ENCODE results near the gene CACNB1.

CACNB1 gene

DNA sequence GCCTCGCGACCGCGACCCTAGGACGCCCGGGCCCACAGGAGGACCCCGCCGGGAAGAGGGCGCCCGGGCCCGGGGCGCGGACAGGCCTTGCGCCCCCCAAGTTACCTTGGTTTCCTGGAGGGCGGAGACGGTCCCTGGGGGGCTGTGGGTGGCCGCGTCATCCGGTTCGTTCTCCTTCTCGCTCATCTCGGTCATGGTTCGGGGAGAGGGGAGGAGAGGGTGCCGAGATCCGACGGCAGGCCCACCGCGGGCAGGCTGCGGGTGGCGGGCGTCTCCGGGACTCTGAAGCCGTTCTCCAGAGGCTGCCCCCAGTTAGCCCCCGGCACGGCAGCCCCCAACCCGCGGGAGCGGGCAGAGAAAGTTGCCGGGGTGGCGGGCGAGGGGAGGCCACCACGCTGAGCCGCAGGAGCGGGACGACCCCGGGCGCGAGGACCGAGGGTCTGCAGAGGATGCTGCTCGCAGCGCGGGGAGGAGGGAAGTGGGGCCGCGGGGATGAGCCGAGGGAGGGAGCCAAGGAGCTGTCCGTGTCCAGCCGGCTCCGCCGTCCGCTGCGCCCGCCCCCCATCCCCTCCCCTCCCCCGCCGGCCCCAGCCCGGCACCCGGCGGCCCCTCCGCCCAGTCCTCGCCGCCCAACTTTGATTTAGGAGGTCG is 28.0 kb upstream of the CACNB1 start, which contains the start of gene STAC2:
STAC2 (minus strand) TSS at position 638 of the 651 bp plus-strand sequence; CDS start at position 195, 443 bp downstream.
- DNase-seq: no peak

DNA sequence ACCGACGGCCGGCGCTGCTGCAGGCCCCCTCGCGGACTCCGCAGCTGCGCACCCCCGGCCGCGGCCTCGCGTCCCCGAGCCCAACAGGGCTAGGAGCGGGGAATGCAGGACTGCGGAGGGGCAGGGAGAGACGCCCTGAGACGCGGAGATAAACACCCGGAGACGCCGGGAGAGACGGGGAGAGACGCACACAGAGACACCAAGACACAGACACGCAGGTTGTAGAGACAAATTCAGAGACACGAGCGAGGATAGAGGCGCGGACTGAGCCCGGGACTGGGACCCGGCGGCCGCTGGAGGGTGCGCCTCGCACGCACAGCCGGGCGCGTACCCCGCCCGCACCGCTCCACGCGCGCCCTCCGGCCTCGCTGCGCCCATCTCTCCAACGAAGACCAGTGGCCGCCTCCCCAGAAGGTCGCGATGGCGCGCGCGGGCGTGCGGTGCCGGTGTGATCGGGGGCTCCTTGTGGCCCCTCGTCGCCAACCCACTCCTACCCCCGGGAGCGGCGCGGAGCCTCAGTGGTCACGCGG is 27.4 kb upstream of the CACNB1 start:
- no peak for DNase-seq

DNA sequence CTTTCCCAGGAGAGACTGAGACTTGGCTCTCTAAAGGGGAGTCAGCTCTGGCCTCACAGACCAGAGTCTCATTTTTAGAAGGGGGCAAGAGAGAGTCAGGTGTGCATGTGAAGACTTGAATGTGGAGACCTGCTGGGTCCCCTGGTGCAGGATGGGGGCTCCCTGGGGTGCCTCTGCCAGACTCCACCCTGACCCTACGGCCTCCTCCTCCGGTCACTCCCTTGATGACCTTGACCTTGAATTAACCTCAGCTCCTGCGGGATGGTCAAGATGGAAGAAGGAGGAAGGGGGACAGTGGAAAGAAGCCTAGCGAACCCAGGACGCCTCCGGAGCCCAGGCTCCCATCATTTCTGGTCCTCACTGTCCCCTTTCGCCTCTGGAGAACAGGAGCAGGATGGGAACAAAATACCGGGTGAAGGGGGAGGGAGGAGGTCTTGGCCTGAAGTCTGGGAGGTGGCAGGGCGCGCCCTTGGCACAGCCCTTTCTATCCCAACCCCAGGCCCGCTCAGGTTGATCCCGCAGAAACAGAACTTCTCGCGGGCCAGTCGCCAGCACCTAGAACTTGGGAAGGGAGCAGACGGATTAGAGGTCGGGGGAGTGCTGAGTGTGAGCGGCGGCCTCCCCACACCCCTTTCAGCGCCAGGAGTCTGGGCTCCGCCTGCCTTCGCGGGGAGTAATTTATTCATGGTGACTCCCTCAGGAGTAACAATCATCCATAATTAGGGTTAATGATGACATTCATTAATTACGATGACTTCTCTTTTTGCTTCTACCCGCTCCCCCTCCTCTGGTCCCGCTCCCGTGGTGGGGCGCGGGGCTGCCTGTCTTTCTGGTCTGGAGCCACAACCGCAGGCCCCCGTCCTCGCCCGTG is 26.7 kb upstream of the CACNB1 start:
- DNase-seq: no peak

DNA sequence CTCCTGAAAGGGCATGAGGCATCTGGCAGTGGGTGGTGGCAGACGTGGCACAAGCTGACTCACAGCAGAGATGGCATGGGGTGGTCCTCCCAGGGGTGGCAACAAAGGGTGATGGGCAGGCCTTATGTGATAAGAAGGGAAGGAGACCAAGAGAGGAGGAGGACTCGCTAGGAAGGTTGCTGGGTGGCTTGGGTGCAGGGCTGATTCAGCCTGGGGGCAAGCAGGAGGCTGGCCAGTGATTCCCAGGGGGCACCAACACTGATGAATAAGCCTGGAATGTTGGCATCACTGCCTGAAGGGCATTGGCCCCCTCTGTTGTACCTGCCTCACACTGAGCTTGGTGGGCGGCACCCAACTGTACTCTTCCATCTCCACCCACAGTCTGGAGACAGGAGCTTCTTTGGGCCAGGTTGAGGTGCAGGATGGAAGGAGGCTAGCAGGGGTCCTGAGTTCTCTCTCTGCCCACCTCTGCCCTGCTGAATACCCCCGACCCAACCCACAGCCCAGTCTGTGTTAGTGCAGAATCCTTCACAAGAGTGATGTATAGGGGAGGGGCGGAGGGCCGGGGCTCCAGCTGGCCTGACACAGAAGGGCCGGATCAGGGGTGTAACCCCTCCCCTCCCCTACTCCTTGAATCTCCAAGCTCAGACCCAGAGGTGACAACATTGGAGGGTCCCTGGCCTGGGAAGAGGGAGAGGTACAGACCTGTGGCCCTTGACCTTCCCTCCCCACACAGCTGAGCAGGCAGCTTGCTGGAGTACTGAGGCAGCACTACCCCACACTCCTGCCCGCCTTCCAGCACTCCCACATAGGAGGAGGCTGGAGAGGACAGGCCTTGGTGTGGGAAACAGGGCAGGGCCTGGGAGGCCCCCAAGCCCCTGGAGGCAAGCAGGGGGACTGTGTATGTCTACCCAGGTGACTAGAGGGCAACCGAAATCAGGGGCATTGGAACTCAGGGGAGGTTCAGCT is 25.7 kb upstream of the CACNB1 start:
- DNase-seq: no peak

DNA sequence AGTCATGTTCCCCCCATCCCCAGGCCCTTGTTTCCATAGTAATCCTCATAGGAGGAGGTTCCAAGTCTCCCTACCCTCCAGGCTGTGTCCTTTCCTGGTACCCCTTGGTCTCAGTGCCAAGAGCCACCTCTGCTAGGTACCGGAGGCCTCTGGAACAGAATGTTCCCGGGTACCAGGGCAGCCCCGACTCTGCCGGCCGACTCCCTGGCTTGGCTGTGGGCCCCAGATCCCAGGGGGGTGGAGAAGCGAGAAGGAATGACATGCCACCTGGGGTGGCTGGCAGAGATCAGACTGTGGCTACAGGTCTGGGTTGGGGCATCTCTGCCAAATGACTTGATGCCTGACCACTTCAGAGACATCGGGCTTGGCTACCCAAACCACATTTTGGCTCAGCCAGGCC is 24.7 kb upstream of the CACNB1 start:
- no peak for DNase-seq

- no peak for DNase-seq
Measured at GRCh38 chr17:39221572-39221971, 24.1 kb upstream of the CACNB1 start.

- no peak for DNase-seq
Measured at GRCh38 chr17:39219647-39220154, 22.2 kb upstream of the CACNB1 start.

DNA sequence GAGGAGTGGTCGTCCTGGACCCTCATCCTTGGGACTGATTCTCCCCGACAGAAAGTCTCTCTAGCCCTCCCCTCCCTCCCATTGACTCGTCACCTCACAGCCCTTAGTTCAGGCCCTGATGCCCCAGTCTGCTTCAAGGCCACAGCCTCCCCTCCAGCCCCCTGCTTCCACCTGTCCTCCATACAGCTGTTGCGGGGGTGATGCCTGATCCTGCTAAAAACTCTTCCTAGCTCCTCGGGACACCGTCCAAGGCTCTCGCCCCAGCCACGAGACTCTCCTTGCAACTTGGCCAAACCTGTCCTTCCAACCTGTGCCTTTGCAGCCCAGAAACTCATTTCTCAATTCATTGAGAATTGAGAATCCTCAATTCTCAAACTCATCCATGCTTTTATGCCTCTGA is 21.4 kb upstream of the CACNB1 start:
- no peak for DNase-seq

- no peak for DNase-seq
Measured at GRCh38 chr17:39217734-39218369, 20.4 kb upstream of the CACNB1 start.

GRCh38 chr17:39213852-39214251 is 16.4 kb upstream of the CACNB1 start:
- DNase-seq: no peak

DNA sequence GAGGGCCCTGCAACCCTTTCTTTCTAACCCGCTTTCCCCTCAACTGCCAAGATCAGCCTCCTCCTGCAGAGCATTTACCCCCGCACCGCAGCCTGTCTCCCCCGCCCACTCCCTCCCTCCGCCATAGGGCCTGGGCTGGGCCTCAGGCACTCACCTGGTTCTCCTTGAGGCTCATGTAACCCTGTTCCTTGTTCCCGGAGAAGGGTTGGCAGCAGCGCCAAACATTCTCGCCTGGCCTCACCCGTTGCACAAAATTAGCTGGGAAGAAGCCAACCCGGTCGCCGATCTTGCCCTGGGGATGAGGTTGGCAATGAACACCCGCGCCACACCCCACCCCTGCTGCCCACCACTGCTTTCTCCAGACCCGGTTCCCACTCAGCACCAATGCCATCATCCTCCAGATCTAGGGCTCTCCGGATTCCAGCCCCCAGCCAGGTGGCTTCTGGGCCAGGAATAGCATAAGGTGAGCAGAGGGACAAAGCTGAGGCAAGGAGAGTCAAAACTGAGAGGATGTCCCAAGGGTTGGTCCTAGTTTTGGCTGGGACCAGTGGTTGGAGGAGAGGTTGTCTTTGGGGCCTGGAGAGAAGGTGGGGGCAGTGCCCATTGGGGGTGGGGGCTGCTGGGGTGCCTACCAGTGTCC is 15.5 kb upstream of the CACNB1 start:
- no peak for DNase-seq

- DNase-seq: no peak
Measured at GRCh38 chr17:39212195-39212810, 14.8 kb upstream of the CACNB1 start.

GRCh38 chr17:39210093-39210434 is 12.6 kb upstream of the CACNB1 start:
- no peak for DNase-seq

DNA sequence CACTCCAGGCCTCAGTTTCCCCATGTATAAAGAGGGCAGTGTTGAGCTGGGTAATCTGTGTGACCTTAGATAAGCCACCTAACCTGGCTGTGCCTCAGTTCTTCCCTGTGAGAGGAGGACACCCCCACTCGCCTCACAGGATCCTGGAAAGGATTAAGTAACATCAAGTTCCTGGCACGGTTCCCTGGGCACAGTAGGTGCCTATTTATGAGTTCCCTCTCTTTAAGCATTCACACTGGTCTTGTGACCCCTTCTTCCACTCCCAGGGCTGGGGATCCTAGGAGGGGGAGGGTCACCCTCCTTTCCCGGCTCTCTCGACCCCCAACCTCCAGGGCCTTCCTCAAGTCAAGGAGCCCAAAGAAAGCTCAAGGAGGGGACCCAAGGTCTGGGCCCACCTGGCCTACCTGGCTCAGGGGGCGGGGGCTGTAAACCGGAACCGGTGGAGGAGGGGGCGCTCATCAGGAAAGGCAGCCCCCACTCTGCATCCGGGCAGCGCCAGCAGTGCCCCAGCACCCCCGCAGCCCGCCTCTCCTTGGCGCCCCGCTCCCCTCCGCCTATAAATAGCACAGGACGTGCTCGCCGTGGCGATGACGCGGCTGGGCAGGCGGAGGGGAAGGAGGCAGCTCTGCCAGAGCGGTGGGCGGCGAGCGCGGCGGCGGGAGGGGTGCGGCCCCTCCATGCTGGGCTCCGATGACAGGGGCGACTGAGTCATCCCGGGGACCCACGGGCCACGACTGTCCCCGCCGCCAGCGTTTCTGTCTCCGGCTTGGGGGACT is 12.0 kb upstream of the CACNB1 start:
- DNase-seq: peak; percentile 70 to 75

DNA sequence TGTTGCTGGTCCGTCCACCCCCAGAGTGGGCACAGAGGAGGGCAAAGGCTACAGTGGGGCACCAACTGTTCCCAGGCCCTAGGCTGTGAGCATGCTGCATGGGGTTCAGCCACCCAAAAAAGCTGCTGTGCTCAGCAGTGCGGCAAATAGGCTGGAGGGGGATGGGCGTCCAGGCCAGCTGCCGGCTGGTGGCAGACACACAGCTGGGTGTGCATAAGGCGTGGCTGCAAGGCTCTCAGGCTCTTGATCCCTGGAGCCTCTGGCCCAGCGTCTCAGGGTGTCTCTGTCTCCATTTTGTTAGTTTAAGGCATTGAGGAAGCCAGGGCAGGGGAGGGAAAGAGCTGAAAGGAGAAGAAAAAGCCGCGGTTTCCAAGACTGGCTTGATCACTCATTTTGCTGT is 11.4 kb upstream of the CACNB1 start:
- DNase-seq: no peak

DNA sequence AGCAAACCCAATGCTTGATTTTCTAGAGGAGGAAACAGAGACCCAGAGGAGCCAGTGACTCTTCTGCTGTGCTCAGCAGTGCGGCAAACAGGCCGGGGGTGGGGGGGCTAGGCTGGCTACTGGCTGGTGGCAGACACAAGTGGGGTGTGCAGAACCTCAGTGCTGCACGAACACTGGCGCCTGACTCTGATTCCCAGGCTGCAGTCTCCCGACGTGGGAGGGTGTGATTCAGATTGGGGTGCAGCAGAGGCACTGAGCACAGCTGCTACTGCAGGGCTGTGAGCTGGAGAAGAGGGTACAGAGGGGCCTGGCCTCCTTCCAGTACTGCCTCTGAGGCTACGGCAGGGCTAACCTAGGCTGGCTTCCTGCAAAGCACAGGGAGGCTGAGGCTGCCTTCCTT is 10.7 kb upstream of the CACNB1 start:
- no peak for DNase-seq

DNA sequence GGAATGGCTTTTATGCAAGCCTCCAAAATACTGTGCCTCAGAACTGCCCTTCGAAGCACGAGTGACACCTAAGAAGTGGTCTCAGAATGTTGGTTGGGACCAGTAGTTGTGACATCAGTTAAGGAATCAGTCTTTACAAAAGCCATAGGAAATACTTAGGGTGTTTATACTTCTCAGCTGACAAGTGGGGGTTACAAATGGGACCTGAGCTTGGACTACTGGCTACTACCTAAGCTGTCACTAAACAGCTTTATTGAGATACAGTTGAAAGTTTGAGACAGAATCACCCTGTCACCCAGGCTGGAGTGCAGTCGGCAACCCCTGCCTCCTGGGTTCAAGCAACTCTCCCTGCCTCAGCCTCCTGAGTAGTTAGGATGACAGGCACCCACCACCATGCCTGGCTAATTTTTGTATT is 7.7 kb upstream of the CACNB1 start:
- no peak for DNase-seq

- no peak for DNase-seq
Measured at GRCh38 chr17:39204245-39204644, 6.8 kb upstream of the CACNB1 start.

DNA sequence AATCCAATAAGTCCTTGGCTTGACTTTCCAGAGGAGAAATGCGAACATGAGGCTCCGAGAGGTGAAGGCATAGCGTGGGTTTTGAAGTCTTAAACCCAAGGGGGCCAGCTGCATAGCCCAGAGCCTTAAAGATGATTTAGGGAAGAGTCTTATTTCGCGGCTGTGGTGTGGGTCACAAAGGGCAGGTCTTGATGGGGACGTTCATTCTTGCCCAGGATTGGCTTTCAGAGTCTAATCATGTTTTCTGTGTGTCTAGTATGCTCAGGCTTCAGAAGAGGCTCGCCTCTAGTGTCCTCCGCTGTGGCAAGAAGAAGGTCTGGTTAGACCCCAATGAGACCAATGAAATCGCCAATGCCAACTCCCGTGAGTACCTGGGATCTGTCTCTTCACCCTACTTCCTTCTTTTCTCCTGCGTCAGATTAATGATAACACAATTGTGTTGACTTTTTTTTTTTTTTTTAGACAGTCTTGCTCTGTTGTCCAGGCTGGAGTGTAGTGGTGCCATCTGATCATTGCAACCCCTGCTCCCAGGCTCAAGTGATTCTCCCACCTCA is 3.6 kb upstream of the CACNB1 start:
- DNase-seq: no peak
